GM12891 (cell line): ENCODE data around the gene TRIM50.

Source experiments
- PAX5 ChIP-seq: IDR thresholded peaks from 2 replicates; pipeline ENCODE4 v1.6.1; 2011; ENCODE audit warnings: low read length, moderate library complexity, mild to moderate bottlenecking; ENCODE audit not compliant: insufficient read depth, severe bottlenecking
- POLR2A ChIP-seq: IDR thresholded peaks from 2 replicates; pipeline ENCODE4 v1.6.1; 2011; ENCODE audit warnings: low read depth, low read length, control low read depth
- POLR2AphosphoS5 ChIP-seq: IDR thresholded peaks from 2 replicates; pipeline ENCODE4 v1.6.1; 2011; ENCODE audit warnings: low read depth, low read length, control low read depth
- POU2F2 ChIP-seq: IDR thresholded peaks from 2 replicates; pipeline ENCODE4 v1.6.1; 2011; ENCODE audit warnings: low read depth, mild to moderate bottlenecking, control low read depth, low read length, moderate library complexity
- SPI1 ChIP-seq: IDR thresholded peaks from 2 replicates; pipeline ENCODE4 v1.6.1; 2011; ENCODE audit warnings: low read depth, low read length, control low read depth
- TAF1 ChIP-seq: IDR thresholded peaks from 2 replicates; pipeline ENCODE4 v1.6.1; 2011; ENCODE audit warnings: low read depth, low read length, control low read depth

DNA sequence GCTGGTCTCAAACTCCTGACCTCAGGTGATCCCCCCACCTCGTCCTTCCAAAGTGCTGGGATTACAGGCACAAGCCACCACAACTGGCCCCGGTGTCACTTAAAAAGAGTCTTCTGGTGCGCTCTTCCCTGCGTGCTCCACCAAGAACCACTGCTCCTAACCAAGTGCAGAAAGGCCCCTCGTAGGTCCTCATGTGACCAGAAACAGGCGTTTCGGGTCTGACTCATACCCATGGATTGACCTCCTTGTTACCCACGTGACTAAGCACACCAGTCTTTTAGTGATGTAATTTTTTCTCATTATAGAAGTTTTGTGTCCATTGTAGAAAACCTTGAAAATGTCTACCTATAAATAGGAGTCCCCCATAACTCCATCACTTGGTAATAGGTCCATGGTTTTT is 14.0 kb upstream of the TRIM50 start:
- TF ChIP-seq POLR2AphosphoS5 (no peak), POLR2A (no peak), TAF1 (no peak), SPI1 (no peak), POU2F2 (no peak), PAX5 (no peak)
